Rectal smooth muscle tissue (tissue), 1 donor: ENCODE results near the gene METRN.
A peak's percentile ranks its signal among the peaks of the same experiment; 100 is the strongest.

ENCODE experiments used
- H3K27ac ChIP-seq: one replicate; pipeline ENCODE4 v1.7.0; 2013; ENCODE audit warnings: low read depth, low read length, inconsistent platforms
- H3K27me3 ChIP-seq: one replicate; pipeline ENCODE4 v1.7.0; 2013; ENCODE audit warnings: low read length; ENCODE audit not compliant: control insufficient read depth, insufficient read depth
- H3K36me3 ChIP-seq: one replicate; pipeline ENCODE4 v1.7.0; 2013; ENCODE audit warnings: low read length; ENCODE audit not compliant: control insufficient read depth, insufficient read depth
- H3K4me1 ChIP-seq: one replicate; pipeline ENCODE4 v1.7.0; 2013; ENCODE audit warnings: low read length; ENCODE audit not compliant: control insufficient read depth, insufficient read depth
- H3K4me3 ChIP-seq: one replicate; pipeline ENCODE4 v1.7.0; 2013; ENCODE audit warnings: low read length
- H3K9ac ChIP-seq: one replicate; pipeline ENCODE4 v1.7.0; 2013; ENCODE audit warnings: low read length

METRN gene

GRCh38 chr16:728131-728889, 13.4 kb downstream of the METRN start:
- Histone ChIP-seq H3K36me3 (peaks cover 4% of the 10 kb centered on the region), H3K9ac (no peak overlapping the region), H3K27me3 (peaks cover 17% of the 10 kb centered on the region), H3K4me1 (no peaks in the 10 kb centered on the region), H3K4me3 (peak overlapping the region; percentile 59), H3K27ac (no peak overlapping the region)

- peaks cover 9% of the 10 kb centered on the region for H3K36me3 ChIP-seq
- no peak overlapping the region for H3K27ac ChIP-seq
- H3K9ac ChIP-seq = no peak overlapping the region
- no peaks in the 10 kb centered on the region for H3K4me1 ChIP-seq
- no peak overlapping the region for H3K4me3 ChIP-seq
- peaks cover 17% of the 10 kb centered on the region for H3K27me3 ChIP-seq
Measured at GRCh38 chr16:728890-729744, 14.2 kb downstream of the METRN start.

- Histone ChIP-seq H3K9ac (no peak overlapping the region), H3K27me3 (peaks cover 17% of the 10 kb centered on the region), H3K4me1 (no peaks in the 10 kb centered on the region), H3K27ac (no peak overlapping the region), H3K4me3 (no peak overlapping the region), H3K36me3 (peaks cover 14% of the 10 kb centered on the region)
Measured at GRCh38 chr16:729768-730665, 15.1 kb downstream of the METRN start.

- Histone ChIP-seq H3K36me3 (peaks cover 14% of the 10 kb centered on the region), H3K27ac (no peak overlapping the region), H3K4me3 (no peak overlapping the region), H3K27me3 (peaks cover 14% of the 10 kb centered on the region), H3K9ac (no peak overlapping the region), H3K4me1 (no peaks in the 10 kb centered on the region)
Measured at GRCh38 chr16:730666-731509, 16.0 kb downstream of the METRN start.

GRCh38 chr16:732332-732731, 17.4 kb downstream of the METRN start:
- Histone ChIP-seq H3K4me3 (no peak overlapping the region), H3K4me1 (no peaks in the 10 kb centered on the region), H3K9ac (no peak overlapping the region), H3K27me3 (peaks cover 4% of the 10 kb centered on the region), H3K36me3 (peaks cover 22% of the 10 kb centered on the region), H3K27ac (no peak overlapping the region)

- no peaks in the 10 kb centered on the region for H3K27me3 ChIP-seq
- H3K9ac ChIP-seq = no peak overlapping the region
- H3K36me3 ChIP-seq = peaks cover 22% of the 10 kb centered on the region
- H3K4me3 ChIP-seq = no peak overlapping the region
- no peak overlapping the region for H3K27ac ChIP-seq
- no peaks in the 10 kb centered on the region for H3K4me1 ChIP-seq
Measured at GRCh38 chr16:732936-733335, 18.0 kb downstream of the METRN start.

- Histone ChIP-seq H3K27me3 (no peaks in the 10 kb centered on the region), H3K4me1 (no peaks in the 10 kb centered on the region), H3K27ac (no peak overlapping the region), H3K4me3 (no peak overlapping the region), H3K36me3 (peaks cover 22% of the 10 kb centered on the region), H3K9ac (no peak overlapping the region)
Measured at GRCh38 chr16:733382-734207, 18.7 kb downstream of the METRN start.

GRCh38 chr16:734208-734980, 19.5 kb downstream of the METRN start:
- Histone ChIP-seq H3K9ac (no peak overlapping the region), H3K36me3 (peaks cover 22% of the 10 kb centered on the region), H3K27me3 (no peaks in the 10 kb centered on the region), H3K4me1 (no peaks in the 10 kb centered on the region), H3K4me3 (no peak overlapping the region), H3K27ac (no peak overlapping the region)

GRCh38 chr16:734981-735881, 20.3 kb downstream of the METRN start:
- Histone ChIP-seq H3K27ac (no peak overlapping the region), H3K36me3 (peaks cover 22% of the 10 kb centered on the region), H3K4me1 (peaks cover 3% of the 10 kb centered on the region), H3K4me3 (no peak overlapping the region), H3K9ac (no peak overlapping the region), H3K27me3 (no peaks in the 10 kb centered on the region)

GRCh38 chr16:735982-736453, 21.1 kb downstream of the METRN start:
- Histone ChIP-seq H3K27ac (no peak overlapping the region), H3K4me1 (peaks cover 3% of the 10 kb centered on the region), H3K36me3 (peaks cover 22% of the 10 kb centered on the region), H3K27me3 (no peaks in the 10 kb centered on the region), H3K4me3 (no peak overlapping the region), H3K9ac (no peak overlapping the region)
